Activated T-cell treated with anti-CD3 and anti-CD28 coated beads, Interleukin-2, amount 50 U/mL, for 24 hours (primary cell): ENCODE data around the gene MTMR6.
"Not testable (repeated sequence)": the region's sequence is repeated elsewhere in the genome, so short reads cannot be mapped to it uniquely, and the experiment has no call there.

Experiments used
- DNase-seq: peaks from one replicate; pipeline ENCODE4 v3.0.0-alpha.2; 2020
- H3K27ac Mint-ChIP-seq: 2 replicates; pipeline ENCODE4 v1.8.0; 2020; ENCODE audit warnings: mild to moderate bottlenecking, mixed read lengths
- H3K27me3 Mint-ChIP-seq: 2 replicates; pipeline ENCODE4 v1.8.0; 2020; ENCODE audit warnings: mixed read lengths
- H3K36me3 Mint-ChIP-seq: 2 replicates; pipeline ENCODE4 v1.8.0; 2020; ENCODE audit warnings: low read depth, mixed read lengths
- H3K4me1 Mint-ChIP-seq: 2 replicates; pipeline ENCODE4 v1.8.0; 2020; ENCODE audit warnings: low read depth, mixed read lengths
- H3K4me3 Mint-ChIP-seq: 2 replicates; pipeline ENCODE4 v1.8.0; 2020; ENCODE audit warnings: mild to moderate bottlenecking, moderate library complexity, mixed read lengths
- H3K9me3 Mint-ChIP-seq: 2 replicates; pipeline ENCODE4 v1.8.0; 2020; ENCODE audit warnings: mixed read lengths

Gene MTMR6

DNA sequence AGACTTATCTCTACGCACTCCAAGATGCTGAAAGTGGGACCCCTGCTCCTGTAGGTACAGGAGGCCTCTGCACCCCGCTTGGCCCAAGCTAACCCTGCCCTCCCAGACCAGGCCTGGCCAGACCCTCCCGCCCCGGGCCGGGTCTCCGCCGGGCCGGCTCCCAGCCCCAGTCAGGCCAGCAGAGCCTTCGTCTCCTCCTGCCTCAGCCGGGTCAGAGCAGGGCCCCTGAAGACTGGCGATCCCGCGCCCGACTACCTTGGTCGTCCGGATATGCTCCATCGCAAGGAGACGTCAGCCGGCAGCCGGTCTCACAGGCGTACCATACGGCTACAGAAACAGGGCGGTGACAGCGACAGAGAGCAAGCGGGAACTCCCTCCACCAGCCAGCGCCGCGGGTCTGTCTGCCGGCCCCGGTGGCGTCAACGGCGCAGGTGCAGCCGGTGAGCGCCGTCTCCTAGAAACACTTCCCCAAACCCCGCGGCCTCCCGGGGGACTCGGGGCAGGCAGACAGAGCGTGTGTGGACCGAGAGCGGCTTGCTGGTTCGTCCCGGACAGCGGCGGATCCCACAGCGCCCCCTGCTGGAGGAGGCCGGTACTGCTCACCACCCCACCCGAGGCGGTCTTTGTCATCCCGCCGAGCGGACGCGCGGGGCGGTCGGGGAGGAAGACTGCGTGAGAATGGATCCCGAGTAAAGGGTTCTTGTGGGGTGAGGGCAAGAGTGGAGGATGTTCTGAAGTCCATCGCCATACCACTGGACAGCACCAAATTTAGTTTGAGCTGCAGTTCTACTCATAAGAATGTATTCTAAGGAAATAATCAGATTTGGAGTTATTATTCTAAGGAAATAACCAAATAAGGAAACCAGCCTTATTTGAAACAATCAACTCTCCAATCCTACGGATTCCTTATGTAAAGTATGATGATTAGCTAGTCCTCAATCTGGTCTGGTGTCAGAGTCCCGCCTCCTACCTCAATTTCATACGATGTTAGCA is at the start of gene MTMR6:
TSS of gene MTMR6 (minus strand) at position 520 of the 993 bp plus-strand sequence. CDS start at position 279, 241 bp downstream.
- peak; percentile 99 for DNase-seq
- peak within 1 kb of the TSS; percentile 87 for H3K4me3 Mint-ChIP-seq
- peaks cover 26% of the 10 kb centered on the region for H3K36me3 Mint-ChIP-seq
- no peaks in the 10 kb centered on the region for H3K9me3 Mint-ChIP-seq
- peak within 1 kb of the TSS; percentile 93 for H3K27ac Mint-ChIP-seq
- peaks cover 9% of the 10 kb centered on the region for H3K27me3 Mint-ChIP-seq
- peaks cover 42% of the 10 kb centered on the region for H3K4me1 Mint-ChIP-seq

DNA sequence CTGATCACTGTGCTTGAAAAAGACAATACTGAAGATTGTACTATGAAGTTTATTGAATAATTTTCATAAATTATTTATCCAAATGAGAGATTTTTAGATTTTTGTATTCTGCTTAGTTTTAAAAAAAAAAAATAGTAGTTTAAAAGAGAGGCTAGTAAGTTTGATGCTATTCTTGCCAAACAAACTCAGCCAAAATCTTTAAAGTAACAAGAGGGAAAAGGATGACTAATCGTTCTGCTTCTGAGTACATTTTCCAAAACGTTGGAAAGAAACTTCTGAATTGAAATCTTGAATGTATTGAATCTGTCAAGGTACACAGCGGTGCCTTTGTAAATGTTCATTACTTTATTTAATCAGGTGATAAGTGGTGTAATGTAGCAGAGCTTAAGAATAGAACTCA is 48.6 kb upstream of the MTMR6 start:
- Mint-ChIP-seq H3K36me3 (peaks cover 89% of the 10 kb centered on the region), H3K27me3 (no peaks in the 10 kb centered on the region), H3K4me3 (no peak overlapping the region), H3K4me1 (peaks cover 19% of the 10 kb centered on the region), H3K9me3 (no peaks in the 10 kb centered on the region), H3K27ac (no peak overlapping the region)
- no peak for DNase-seq

DNA sequence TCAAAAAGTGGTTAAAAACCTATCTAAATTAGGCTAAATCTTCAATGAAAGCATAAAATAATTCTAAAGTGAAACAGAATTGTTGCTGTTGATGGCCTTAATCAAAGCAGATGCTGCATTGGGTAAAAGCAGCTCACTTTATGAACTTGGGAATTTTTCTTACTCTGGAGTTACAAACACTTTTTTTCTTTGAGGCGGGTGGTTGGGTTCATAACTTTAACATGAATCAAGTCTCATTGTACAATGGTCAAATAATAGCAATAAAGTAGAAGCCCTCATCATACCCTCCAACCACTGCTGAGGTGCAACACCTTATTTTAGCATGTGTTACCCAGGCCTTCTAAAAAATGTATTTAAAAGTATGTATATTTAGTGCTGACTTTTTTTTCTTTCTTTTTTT is 43.3 kb upstream of the MTMR6 start:
- no peaks in the 10 kb centered on the region for H3K27me3 Mint-ChIP-seq
- H3K27ac Mint-ChIP-seq: no peak overlapping the region
- no peaks in the 10 kb centered on the region for H3K9me3 Mint-ChIP-seq
- DNase-seq: no peak
- peaks cover 17% of the 10 kb centered on the region for H3K4me1 Mint-ChIP-seq
- H3K36me3 Mint-ChIP-seq: peaks cover 91% of the 10 kb centered on the region
- H3K4me3 Mint-ChIP-seq: no peak overlapping the region

GRCh38 chr13:25329706-25330105 is 42.4 kb upstream of the MTMR6 start:
- H3K36me3 Mint-ChIP-seq: peaks cover 92% of the 10 kb centered on the region
- no peak overlapping the region for H3K4me3 Mint-ChIP-seq
- no peak for DNase-seq
- no peaks in the 10 kb centered on the region for H3K27me3 Mint-ChIP-seq
- H3K4me1 Mint-ChIP-seq: peaks cover 13% of the 10 kb centered on the region
- H3K27ac Mint-ChIP-seq: peak overlapping the region; percentile 59
- no peaks in the 10 kb centered on the region for H3K9me3 Mint-ChIP-seq

DNA sequence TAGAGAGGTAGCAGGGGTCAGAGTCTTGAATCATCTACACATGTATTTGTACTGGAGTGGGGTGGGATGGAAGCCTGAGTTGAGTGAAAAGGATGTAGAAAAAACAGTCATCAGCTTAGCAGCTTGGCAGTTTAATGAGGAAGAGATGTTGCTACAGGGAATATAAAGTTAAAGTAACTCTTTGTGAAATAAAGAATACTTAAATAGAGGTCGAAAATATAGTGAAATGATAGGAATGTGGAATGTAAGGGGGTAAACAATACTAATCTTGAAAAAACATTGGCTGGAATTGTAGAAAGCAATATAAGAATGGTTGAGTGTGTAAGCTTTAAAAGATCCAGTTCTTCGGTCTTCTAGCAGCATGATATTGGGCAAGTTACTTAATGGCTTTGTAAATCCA is 36.8 kb upstream of the MTMR6 start:
- Mint-ChIP-seq H3K27me3 (no peaks in the 10 kb centered on the region), H3K36me3 (peaks cover 85% of the 10 kb centered on the region), H3K9me3 (no peaks in the 10 kb centered on the region), H3K4me3 (no peak overlapping the region), H3K4me1 (no peaks in the 10 kb centered on the region), H3K27ac (peak overlapping the region; percentile 8)
- DNase-seq: no peak

DNA sequence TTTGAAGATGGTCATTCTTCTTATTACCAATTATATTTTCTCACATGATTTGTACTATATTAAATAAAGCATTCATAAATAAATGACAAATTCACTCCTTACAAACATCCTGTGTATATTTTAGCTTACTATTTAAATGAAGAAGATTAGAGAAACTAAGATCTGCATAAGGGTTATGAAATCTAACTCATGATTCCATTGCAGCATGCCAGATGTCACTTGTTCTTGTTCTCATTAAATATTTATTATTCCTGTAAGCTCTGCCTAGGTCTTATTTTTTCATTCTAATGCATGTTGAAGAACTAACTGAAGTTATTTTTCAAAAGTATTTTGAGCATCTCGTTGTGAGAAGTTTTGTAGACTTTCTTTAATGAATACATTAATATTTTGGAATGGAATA is 32.5 kb upstream of the MTMR6 start:
- H3K27ac Mint-ChIP-seq: no peak overlapping the region
- H3K4me3 Mint-ChIP-seq: no peak overlapping the region
- H3K9me3 Mint-ChIP-seq: no peaks in the 10 kb centered on the region
- H3K4me1 Mint-ChIP-seq: peaks cover 9% of the 10 kb centered on the region
- peaks cover 87% of the 10 kb centered on the region for H3K36me3 Mint-ChIP-seq
- H3K27me3 Mint-ChIP-seq: no peaks in the 10 kb centered on the region
- no peak for DNase-seq

GRCh38 chr13:25318946-25319345 is 31.7 kb upstream of the MTMR6 start:
- H3K27ac Mint-ChIP-seq, DNase-seq, H3K9me3 Mint-ChIP-seq, H3K4me1 Mint-ChIP-seq, H3K27me3 Mint-ChIP-seq, H3K4me3 Mint-ChIP-seq: not testable (repeated sequence)
- H3K36me3 Mint-ChIP-seq: peaks cover 87% of the 10 kb centered on the region

DNA sequence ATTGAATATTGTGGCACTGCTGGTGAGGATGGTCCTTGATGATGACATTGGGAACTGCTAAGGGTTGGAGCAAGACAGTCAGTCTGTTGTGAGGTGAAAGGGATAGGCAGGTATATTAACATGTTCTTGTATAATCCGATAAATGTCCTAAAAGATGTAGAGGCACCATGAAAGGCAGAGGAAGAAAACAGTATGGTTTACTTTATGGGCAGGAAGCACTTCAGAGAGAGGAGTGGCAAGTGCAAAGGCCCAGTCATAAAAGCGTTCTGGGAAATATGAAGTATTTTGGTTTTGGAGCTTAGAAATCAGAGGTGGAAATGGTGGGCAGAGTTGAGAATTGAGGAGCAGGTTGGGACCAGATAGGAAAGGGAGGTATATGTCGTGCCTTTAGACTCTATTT is 23.6 kb upstream of the MTMR6 start:
- Mint-ChIP-seq H3K27ac (no peak overlapping the region), H3K4me3 (no peak overlapping the region), H3K36me3 (peaks cover 93% of the 10 kb centered on the region), H3K9me3 (no peaks in the 10 kb centered on the region), H3K27me3 (no peaks in the 10 kb centered on the region), H3K4me1 (peaks cover 15% of the 10 kb centered on the region)
- DNase-seq: no peak

DNA sequence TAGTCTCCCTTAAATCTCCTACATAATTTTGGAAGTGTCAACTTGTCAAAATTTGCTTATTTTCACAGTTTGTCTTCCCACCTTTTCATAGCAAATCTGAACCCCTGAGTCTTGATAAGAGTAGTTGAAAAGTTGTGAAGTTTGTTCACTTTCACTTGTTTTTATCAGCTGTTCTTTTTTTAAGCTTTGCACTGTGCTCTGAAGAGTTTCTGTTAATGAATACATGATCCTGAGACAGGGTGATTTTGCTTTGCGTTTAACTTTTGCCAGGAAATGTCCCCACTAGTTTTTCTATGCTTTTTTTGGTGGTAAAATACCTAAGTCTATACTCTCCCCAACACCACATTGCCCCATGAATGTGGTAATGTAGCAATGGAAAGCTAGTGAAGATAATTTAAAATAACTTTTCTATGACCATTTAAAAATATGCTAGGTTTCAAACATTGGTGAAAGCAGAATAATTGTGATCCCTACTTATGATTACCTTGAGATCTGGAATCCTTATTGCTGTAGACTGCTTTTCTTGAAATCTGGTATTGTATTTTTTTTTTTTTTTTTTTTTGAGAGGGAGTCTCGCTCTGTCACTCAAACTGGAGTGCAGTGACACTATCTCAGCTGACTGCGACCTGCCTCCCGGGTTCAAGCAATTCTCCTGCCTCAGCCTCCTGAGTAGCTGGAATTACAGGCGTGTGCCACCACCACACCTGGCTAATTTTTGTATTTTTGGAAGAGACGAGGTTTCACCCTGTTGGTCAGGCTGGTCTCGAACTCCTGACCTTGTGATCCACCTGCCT is 19.6 kb upstream of the MTMR6 start:
- no peaks in the 10 kb centered on the region for H3K9me3 Mint-ChIP-seq
- H3K4me3 Mint-ChIP-seq: no peak overlapping the region
- peaks cover 94% of the 10 kb centered on the region for H3K36me3 Mint-ChIP-seq
- peaks cover 41% of the 10 kb centered on the region for H3K4me1 Mint-ChIP-seq
- H3K27ac Mint-ChIP-seq: peak overlapping the region; percentile 18
- no peaks in the 10 kb centered on the region for H3K27me3 Mint-ChIP-seq
- no peak for DNase-seq

GRCh38 chr13:25302121-25302520 is 14.8 kb upstream of the MTMR6 start:
- H3K27ac Mint-ChIP-seq: peak overlapping the region; percentile 97
- peak overlapping the region; percentile 94 for H3K4me3 Mint-ChIP-seq
- no peaks in the 10 kb centered on the region for H3K9me3 Mint-ChIP-seq
- no peak for DNase-seq
- peaks cover 53% of the 10 kb centered on the region for H3K36me3 Mint-ChIP-seq
- peaks cover 47% of the 10 kb centered on the region for H3K4me1 Mint-ChIP-seq
- H3K27me3 Mint-ChIP-seq: peaks cover 4% of the 10 kb centered on the region

DNA sequence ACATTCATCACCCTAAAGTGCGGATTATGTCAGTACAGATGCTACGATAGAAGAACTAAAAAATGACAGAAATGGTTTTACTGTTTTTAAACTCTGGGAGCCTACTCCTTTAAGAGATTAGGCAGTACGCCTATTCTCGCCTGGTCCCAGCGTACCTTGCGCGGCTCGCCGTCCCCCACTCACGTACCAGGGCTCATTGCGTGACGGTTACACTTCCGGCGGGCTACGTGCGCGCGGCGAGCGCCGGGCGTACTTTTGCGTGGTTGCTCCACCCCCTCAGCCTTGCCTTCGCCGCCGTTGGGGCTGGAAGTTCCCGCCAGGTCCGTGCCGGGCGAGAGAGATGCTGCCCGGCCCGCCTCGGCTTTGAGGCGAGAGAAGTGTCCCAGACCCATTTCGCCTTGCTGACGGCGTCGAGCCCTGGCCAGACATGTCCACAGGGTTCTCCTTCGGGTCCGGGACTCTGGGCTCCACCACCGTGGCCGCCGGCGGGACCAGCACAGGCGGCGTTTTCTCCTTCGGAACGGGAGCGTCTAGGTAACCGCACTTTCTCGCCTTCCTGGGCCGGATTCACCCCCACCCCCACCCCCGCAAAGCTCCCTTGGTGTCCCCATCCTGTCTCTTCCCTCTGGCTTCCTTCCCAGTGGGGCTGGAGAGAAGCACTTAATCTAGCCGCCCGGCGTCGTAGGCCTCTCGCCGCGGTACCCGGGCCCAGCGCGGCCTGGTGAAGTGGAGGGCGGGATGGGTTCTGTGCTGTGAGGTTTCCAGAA is 14.2 kb upstream of the MTMR6 start, which contains the start of gene NUP58:
TSS of gene NUP58 (plus strand) at position 279 of the 767 bp plus-strand sequence. CDS start at position 428, 149 bp downstream.
- Mint-ChIP-seq H3K9me3 (no peaks in the 10 kb centered on the region), H3K4me1 (peaks cover 43% of the 10 kb centered on the region), H3K36me3 (peaks cover 48% of the 10 kb centered on the region), H3K27me3 (peaks cover 8% of the 10 kb centered on the region), H3K4me3 (peak within 1 kb of the TSS; percentile 94), H3K27ac (peak within 1 kb of the TSS; percentile 97)
- DNase-seq: peak; percentile 95

DNA sequence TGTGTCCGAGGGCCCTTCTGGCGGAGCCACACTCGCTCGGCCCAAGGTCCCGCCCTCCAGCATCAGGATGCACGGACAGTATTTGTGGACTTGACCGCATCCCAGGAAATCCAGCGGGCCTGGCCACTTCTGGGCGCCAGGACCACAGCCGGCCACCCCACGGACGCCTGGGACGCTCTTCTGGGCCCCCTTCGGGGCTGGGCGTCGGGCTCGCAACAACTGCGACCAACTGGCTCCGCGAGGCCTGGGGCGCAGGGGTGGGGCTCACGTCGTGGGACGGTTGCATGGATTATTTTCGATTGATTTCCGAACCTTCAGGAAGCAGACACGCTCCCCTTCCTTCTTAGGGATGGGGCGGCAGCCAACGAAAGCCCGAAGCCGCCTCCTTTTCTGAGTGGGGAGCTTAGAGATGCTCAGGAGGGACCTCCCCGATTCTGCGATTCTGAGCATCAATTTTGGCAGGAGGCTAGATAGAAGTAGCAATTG is 13.6 kb upstream of the MTMR6 start:
- DNase-seq: peak; percentile 66
- Mint-ChIP-seq H3K4me1 (peaks cover 39% of the 10 kb centered on the region), H3K4me3 (peak overlapping the region; percentile 94), H3K36me3 (peaks cover 42% of the 10 kb centered on the region), H3K27me3 (peaks cover 8% of the 10 kb centered on the region), H3K27ac (peak overlapping the region; percentile 97), H3K9me3 (no peaks in the 10 kb centered on the region)

- Mint-ChIP-seq H3K4me1 (peaks cover 10% of the 10 kb centered on the region), H3K4me3 (no peak overlapping the region), H3K9me3 (no peaks in the 10 kb centered on the region), H3K36me3 (no peaks in the 10 kb centered on the region), H3K27me3 (peaks cover 8% of the 10 kb centered on the region), H3K27ac (no peak overlapping the region)
- no peak for DNase-seq
Observed at GRCh38 chr13:25295701-25296100, 8.4 kb upstream of the MTMR6 start.

GRCh38 chr13:25295228-25295627 is 7.9 kb upstream of the MTMR6 start:
- peaks cover 8% of the 10 kb centered on the region for H3K27me3 Mint-ChIP-seq
- H3K27ac Mint-ChIP-seq: no peak overlapping the region
- no peaks in the 10 kb centered on the region for H3K36me3 Mint-ChIP-seq
- no peaks in the 10 kb centered on the region for H3K9me3 Mint-ChIP-seq
- no peak for DNase-seq
- H3K4me1 Mint-ChIP-seq: peaks cover 6% of the 10 kb centered on the region
- H3K4me3 Mint-ChIP-seq: no peak overlapping the region
